Muscle layer of colon (tissue), 2 donors: ENCODE results near the gene MAN1A1.

ENCODE experiments used
- H3K27ac ChIP-seq: one replicate; pipeline ENCODE4 v1.7.0; 2013; ENCODE audit warnings: low read depth, mild to moderate bottlenecking, low read length, moderate library complexity
- H3K27me3 ChIP-seq, 2 donors: one replicate each; pipeline ENCODE4 v1.7.0; 2013; ENCODE audit warnings: low read length in 2 of 2, mild to moderate bottlenecking in 2 of 2; ENCODE audit not compliant: insufficient read depth in 2 of 2, control insufficient read depth in 1 of 2
- H3K36me3 ChIP-seq: one replicate; pipeline ENCODE4 v1.7.0; 2013; ENCODE audit warnings: mild to moderate bottlenecking, low read length; ENCODE audit not compliant: insufficient read depth
- H3K4me1 ChIP-seq: one replicate; pipeline ENCODE4 v1.7.0; 2013; ENCODE audit warnings: mild to moderate bottlenecking, low read length; ENCODE audit not compliant: insufficient read depth
- H3K4me3 ChIP-seq, 2 donors: one replicate each; pipeline ENCODE4 v1.7.0; 2013; ENCODE audit warnings: low read length in 2 of 2, low read depth in 1 of 2, mild to moderate bottlenecking in 1 of 2, moderate library complexity in 1 of 2
- H3K9ac ChIP-seq: one replicate; pipeline ENCODE4 v1.7.0; 2013; ENCODE audit warnings: low read length
- H3K9me3 ChIP-seq: one replicate; pipeline ENCODE4 v1.7.0; 2013; ENCODE audit warnings: mild to moderate bottlenecking, low read length
- donor health status: abdominal sarcoma.
- donor health status: Adenocarcinoma of cecum.

Gene MAN1A1

GRCh38 chr6:119355890-119356289, 6.3 kb upstream of the MAN1A1 start:
- H3K27ac ChIP-seq = no peak overlapping the region
- H3K4me3 ChIP-seq = no peak overlapping the region
- H3K9ac ChIP-seq = no peak overlapping the region
- no peaks in the 10 kb centered on the region for H3K36me3 ChIP-seq
- peaks cover 14% of the 10 kb centered on the region for H3K4me1 ChIP-seq
- H3K27me3 ChIP-seq = no peaks in the 10 kb centered on the region
- H3K9me3 ChIP-seq = no peaks in the 10 kb centered on the region

DNA sequence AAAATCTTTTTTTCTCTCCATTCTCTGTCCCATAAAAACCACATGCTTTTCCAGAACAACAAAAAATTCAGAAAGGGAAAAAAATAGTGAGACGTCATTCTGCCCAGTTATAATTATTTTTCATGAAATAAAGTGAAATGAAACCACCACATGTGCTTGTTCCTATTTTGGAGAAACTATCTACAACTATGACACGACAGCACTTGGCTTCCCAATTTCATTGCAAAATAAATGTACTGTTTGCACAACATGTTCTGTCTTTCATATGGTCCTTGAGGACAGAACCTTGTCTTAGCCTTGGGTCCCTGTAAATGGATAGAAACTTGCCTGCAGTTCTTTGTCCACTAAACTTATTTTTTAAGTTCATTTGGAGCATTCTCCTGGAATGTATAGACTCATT, 5.6 kb upstream of the MAN1A1 start:
- Histone ChIP-seq H3K9me3 (no peaks in the 10 kb centered on the region), H3K27me3 (no peaks in the 10 kb centered on the region), H3K4me3 (no peak overlapping the region), H3K36me3 (no peaks in the 10 kb centered on the region), H3K9ac (no peak overlapping the region), H3K27ac (no peak overlapping the region), H3K4me1 (peaks cover 14% of the 10 kb centered on the region)

- no peaks in the 10 kb centered on the region for H3K27me3 ChIP-seq
- no peaks in the 10 kb centered on the region for H3K9me3 ChIP-seq
- peaks cover 14% of the 10 kb centered on the region for H3K4me1 ChIP-seq
- no peaks in the 10 kb centered on the region for H3K36me3 ChIP-seq
- no peak overlapping the region for H3K4me3 ChIP-seq
- no peak overlapping the region for H3K27ac ChIP-seq
- H3K9ac ChIP-seq = no peak overlapping the region
These were observed 4.1 kb upstream of the MAN1A1 start for GRCh38 chr6:119353696-119354095.

GRCh38 chr6:119352001-119352400, 2.4 kb upstream of the MAN1A1 start:
- no peaks in the 10 kb centered on the region for H3K36me3 ChIP-seq
- no peak overlapping the region for H3K4me3 ChIP-seq
- no peaks in the 10 kb centered on the region for H3K27me3 ChIP-seq
- H3K9ac ChIP-seq = no peak overlapping the region
- no peak overlapping the region for H3K27ac ChIP-seq
- H3K4me1 ChIP-seq = peaks cover 18% of the 10 kb centered on the region
- H3K9me3 ChIP-seq = no peaks in the 10 kb centered on the region

- H3K9ac ChIP-seq = no peak overlapping the region
- H3K4me1 ChIP-seq = peaks cover 23% of the 10 kb centered on the region
- H3K27me3 ChIP-seq = no peaks in the 10 kb centered on the region
- H3K4me3 ChIP-seq = peak overlapping the region in 1 of 2 donors; percentile 89
- H3K36me3 ChIP-seq = no peaks in the 10 kb centered on the region
- H3K27ac ChIP-seq = peak overlapping the region; percentile 93
- H3K9me3 ChIP-seq = no peaks in the 10 kb centered on the region
These were observed 1.4 kb upstream of the MAN1A1 start for GRCh38 chr6:119350952-119351372.

DNA sequence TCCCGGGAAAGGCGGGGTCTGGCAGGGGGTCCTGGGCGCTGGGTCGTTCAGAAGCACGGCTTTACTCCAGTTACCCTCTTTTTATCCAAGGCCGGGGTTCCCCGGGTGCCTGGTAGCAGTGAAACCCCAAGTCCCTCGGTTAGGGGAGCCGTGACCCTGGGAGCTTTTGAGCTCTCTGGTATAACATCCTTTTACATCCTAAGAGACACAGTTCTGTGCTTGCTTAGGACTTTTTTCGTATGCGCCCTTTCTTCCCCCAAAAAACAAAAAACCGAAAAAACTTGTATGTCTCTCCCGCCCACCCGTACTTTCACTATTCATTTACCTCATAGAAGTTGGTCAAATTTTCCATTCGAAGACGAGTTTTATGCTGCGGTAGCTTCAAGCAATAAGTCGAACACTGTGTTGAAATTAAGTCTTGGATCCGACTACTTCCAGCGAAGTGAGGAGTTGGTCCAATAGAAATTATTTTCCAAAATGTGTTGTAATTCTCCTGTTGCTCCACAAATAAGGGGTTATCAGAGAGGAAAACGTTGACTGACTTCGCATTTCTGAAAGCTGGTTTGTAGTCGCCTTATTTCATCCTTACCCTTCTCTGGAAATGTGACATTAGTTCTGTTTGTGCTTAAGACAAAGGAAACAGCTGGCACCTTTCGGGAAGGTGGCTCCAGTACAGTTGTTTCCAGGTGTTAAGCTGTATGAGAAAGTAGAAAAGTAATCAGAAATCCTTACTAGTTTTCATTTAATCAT, 816 bp upstream of the MAN1A1 start:
- Histone ChIP-seq H3K4me1 (peaks cover 25% of the 10 kb centered on the region), H3K27ac (peak overlapping the region; percentile 93), H3K27me3 (no peaks in the 10 kb centered on the region), H3K9me3 (no peaks in the 10 kb centered on the region), H3K9ac (peak overlapping the region; percentile 74), H3K36me3 (no peaks in the 10 kb centered on the region), H3K4me3 (peak overlapping the region; percentile 77 to 89)

DNA sequence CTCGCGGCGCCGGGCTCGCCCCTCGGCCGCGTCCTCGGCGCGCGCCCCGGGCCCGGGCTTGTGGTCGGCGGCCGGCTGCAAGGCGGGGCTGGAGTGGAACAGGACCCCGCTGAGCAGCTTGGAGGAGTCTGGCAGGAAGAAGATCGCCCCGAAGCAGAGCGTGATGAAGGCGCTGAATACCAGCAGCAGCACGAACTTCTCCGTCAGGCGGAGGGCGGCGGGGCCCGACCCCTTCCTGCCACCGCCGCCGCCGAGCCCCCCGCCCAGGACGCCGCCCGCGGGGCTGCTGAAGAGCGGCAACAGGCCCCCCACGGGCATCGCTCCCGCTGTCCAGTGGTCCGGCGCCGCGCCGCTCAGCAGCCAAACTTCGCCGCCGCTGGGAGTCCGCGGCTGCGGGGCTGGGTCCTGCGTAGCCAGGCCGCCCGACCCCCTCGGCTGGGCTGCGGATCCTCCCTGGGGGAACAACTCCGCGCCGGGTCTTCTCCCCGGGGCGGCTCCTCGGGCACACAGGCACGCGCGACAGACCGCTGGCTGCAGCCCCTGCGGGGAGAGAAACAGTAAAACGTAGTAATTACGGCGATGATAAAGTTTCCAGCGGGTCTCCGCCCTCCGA, 707 bp downstream of the MAN1A1 start:
- peak overlapping the region; percentile 40 for H3K9ac ChIP-seq
- no peaks in the 10 kb centered on the region for H3K27me3 ChIP-seq
- peaks cover 30% of the 10 kb centered on the region for H3K4me1 ChIP-seq
- peak overlapping the region; percentile 77 to 89 for H3K4me3 ChIP-seq
- H3K9me3 ChIP-seq = no peaks in the 10 kb centered on the region
- peak overlapping the region; percentile 93 for H3K27ac ChIP-seq
- no peaks in the 10 kb centered on the region for H3K36me3 ChIP-seq

- peaks cover 23% of the 10 kb centered on the region for H3K4me1 ChIP-seq
- no peaks in the 10 kb centered on the region for H3K36me3 ChIP-seq
- H3K27ac ChIP-seq = peak overlapping the region; percentile 93
- peak overlapping the region; percentile 77 to 89 for H3K4me3 ChIP-seq
- no peaks in the 10 kb centered on the region for H3K9me3 ChIP-seq
- H3K9ac ChIP-seq = peak overlapping the region; percentile 29
- no peaks in the 10 kb centered on the region for H3K27me3 ChIP-seq
These were observed 1.3 kb downstream of the MAN1A1 start for GRCh38 chr6:119348096-119348747.

DNA sequence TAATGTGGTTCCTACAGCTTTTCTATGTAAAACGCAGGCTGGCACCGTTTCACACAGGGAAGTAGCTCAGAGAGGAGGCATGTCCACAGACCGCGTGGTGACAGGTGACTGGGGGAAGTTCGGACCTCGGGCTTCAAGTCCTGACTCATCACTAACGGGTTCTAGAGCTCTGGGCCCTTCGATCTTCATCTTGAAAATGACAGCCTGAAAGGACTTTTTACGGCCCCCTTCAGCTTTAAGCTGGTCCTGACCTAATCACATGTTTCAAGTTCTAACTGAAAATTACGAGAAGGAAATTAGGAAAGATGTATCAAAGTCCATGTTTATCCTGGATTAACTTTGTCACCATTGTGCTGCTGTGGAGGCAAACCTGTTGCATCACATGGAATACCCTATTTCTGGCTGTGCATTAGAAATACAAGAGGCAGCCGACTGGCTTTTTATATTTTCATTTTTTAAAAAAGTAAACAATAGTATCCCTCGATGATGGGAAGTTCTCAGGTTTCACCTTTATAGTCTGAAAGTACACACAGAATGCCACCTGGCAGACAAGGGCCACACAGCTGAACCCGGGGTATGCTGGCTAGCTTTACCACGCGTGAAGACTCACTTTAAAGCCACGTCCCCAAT, 2.0 kb downstream of the MAN1A1 start:
- Histone ChIP-seq H3K9me3 (no peaks in the 10 kb centered on the region), H3K27ac (peak overlapping the region; percentile 41), H3K4me1 (peaks cover 21% of the 10 kb centered on the region), H3K4me3 (peak overlapping the region; percentile 77 to 89), H3K27me3 (no peaks in the 10 kb centered on the region), H3K36me3 (no peaks in the 10 kb centered on the region), H3K9ac (peak overlapping the region; percentile 29)

DNA sequence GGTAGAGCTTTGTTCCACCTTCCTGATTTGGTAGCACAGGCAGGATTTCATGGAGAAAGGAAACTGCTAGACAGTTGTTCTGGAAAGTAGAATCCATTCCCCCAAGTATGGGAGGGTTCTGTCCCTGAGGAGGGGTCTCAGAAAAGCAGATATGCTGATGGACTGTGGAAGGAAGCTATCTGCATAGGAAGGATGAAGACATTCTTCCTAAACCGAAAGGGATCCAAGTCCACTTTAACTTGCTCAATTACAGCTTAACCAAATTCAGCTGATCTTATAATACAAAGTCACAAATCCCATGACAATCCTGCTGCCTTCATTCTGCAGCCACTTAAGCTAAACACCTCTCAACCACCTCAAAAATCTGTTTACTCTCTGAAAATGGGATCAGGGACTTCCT, 2.6 kb downstream of the MAN1A1 start:
- Histone ChIP-seq H3K9ac (peak overlapping the region; percentile 29), H3K27ac (peak overlapping the region; percentile 31), H3K9me3 (no peaks in the 10 kb centered on the region), H3K27me3 (no peaks in the 10 kb centered on the region), H3K4me3 (peak overlapping the region; percentile 8 to 89), H3K4me1 (peaks cover 21% of the 10 kb centered on the region), H3K36me3 (no peaks in the 10 kb centered on the region)

DNA sequence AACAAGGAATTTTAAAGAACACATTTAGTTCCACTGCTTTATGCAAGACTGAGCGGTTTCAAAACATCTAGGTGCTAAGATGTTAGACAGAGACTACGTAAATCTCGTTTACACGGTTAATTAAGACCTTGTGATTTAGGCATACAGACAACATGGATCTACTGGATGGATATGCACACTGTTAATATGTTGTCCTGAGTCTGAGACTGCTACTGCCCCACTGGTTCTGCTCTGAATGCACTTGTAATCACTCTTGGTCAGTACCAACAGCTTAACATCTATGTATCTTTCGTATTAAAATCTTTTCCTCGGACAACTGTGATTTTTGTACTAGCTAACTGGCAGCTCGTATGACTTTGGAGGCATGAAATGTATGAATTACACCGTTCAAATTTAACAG, 3.1 kb downstream of the MAN1A1 start:
- H3K9ac ChIP-seq = peak overlapping the region; percentile 29
- H3K4me1 ChIP-seq = peaks cover 17% of the 10 kb centered on the region

More for the DNA sequence above, 3.1 kb downstream of the MAN1A1 start:
- H3K4me3 ChIP-seq = peak overlapping the region; percentile 8 to 89
- no peaks in the 10 kb centered on the region for H3K27me3 ChIP-seq
- H3K9me3 ChIP-seq = no peaks in the 10 kb centered on the region
- peak overlapping the region; percentile 31 for H3K27ac ChIP-seq
- H3K36me3 ChIP-seq = no peaks in the 10 kb centered on the region
